GM18526 (cell line): ENCODE data around the gene CARMIL1.

ENCODE experiments used
- POLR2A ChIP-seq: IDR thresholded peaks from 3 replicates; pipeline ENCODE4 v1.6.1; 2011; ENCODE audit not compliant: insufficient read length; ENCODE audit errors: extremely low read depth

The CARMIL1 gene

GRCh38 chr6:25359891-25360290 lies 80.7 kb downstream of the CARMIL1 start:
- TF ChIP-seq POLR2A, result no peak

GRCh38 chr6:25360621-25361020 lies 81.4 kb downstream of the CARMIL1 start:
- no peak for TF ChIP-seq POLR2A

- TF ChIP-seq POLR2A, result no peak
Observed at GRCh38 chr6:25363427-25363826, 84.3 kb downstream of the CARMIL1 start.

- no peak for TF ChIP-seq POLR2A
Observed at GRCh38 chr6:25365154-25365553, 86.0 kb downstream of the CARMIL1 start.

- no peak for TF ChIP-seq POLR2A
Observed at GRCh38 chr6:25366903-25367545, 87.8 kb downstream of the CARMIL1 start.

- TF ChIP-seq POLR2A, result no peak
Observed at GRCh38 chr6:25369036-25369432, 89.9 kb downstream of the CARMIL1 start.

GRCh38 chr6:25369433-25370177 lies 90.4 kb downstream of the CARMIL1 start:
- no peak for TF ChIP-seq POLR2A

GRCh38 chr6:25370178-25371036 lies 91.2 kb downstream of the CARMIL1 start:
- no peak for TF ChIP-seq POLR2A

- no peak for TF ChIP-seq POLR2A
Observed at GRCh38 chr6:25371037-25371347, 91.8 kb downstream of the CARMIL1 start.

- no peak for TF ChIP-seq POLR2A
Observed at GRCh38 chr6:25375125-25375524, 96.0 kb downstream of the CARMIL1 start.

GRCh38 chr6:25377664-25378063 lies 98.5 kb downstream of the CARMIL1 start:
- TF ChIP-seq POLR2A, result no peak

GRCh38 chr6:25381077-25381476 lies 101.9 kb downstream of the CARMIL1 start:
- TF ChIP-seq POLR2A, result no peak

GRCh38 chr6:25384234-25384633 lies 105.1 kb downstream of the CARMIL1 start:
- TF ChIP-seq POLR2A, result no peak

- TF ChIP-seq POLR2A, result no peak
Observed at GRCh38 chr6:25384967-25385366, 105.8 kb downstream of the CARMIL1 start.

GRCh38 chr6:25387483-25387882 lies 108.3 kb downstream of the CARMIL1 start:
- TF ChIP-seq POLR2A, result no peak

- no peak for TF ChIP-seq POLR2A
Observed at GRCh38 chr6:25387911-25388310, 108.7 kb downstream of the CARMIL1 start.
